Fibroblast of lung (primary cell): ENCODE data around the gene CHCHD6. TPM values are rescaled to one million over a fixed set of nuclear protein-coding genes. Genes with fewer than 3 reads are reported as not detected.

ENCODE experiments used
- DNase-seq, 2 donors: peaks; one replicate each; pipeline versions ENCODE4 v3.0.0 to v3.0.0-alpha.2; 2010; ENCODE audit warnings: low read depth in 2 of 2
- H2AFZ ChIP-seq: 2 replicates; pipeline ENCODE4 v1.5.1; 2012; ENCODE audit warnings: low read length, control low read depth, inconsistent platforms
- H3K27ac ChIP-seq: 2 replicates; pipeline ENCODE4 v1.5.1; 2011; ENCODE audit warnings: low read length, control low read depth; ENCODE audit not compliant: insufficient read depth
- H3K27me3 ChIP-seq: 2 replicates; pipeline ENCODE4 v1.5.1; 2011; ENCODE audit warnings: mild to moderate bottlenecking, low read length; ENCODE audit not compliant: control insufficient read depth, insufficient read depth
- H3K36me3 ChIP-seq: 2 replicates; pipeline ENCODE4 v1.5.1; 2011; ENCODE audit warnings: low read length; ENCODE audit not compliant: control insufficient read depth, insufficient read depth
- H3K4me1 ChIP-seq: 2 replicates; pipeline ENCODE4 v1.5.1; 2011; ENCODE audit warnings: low read length; ENCODE audit not compliant: control insufficient read depth, insufficient read depth; ENCODE audit errors: extremely low read depth
- H3K4me2 ChIP-seq: 2 replicates; pipeline ENCODE4 v1.5.1; 2011; ENCODE audit warnings: low read length, control low read depth; ENCODE audit not compliant: insufficient read depth; ENCODE audit errors: extremely low read depth
- H3K4me3 ChIP-seq, 4 experiments: fragments of 200-600 bp in 1 of 4; sonication (generic) in 1 of 4; replicated peaks in 1 of 4; 2 replicates each; pipeline ENCODE4 v1.5.1; 2011 to 2016; ENCODE audit warnings: low read length in 4 of 4, low read depth in 3 of 4, mild to moderate bottlenecking in 3 of 4, control low read depth in 2 of 4, inconsistent platforms in 1 of 4, mixed read lengths in 1 of 4; ENCODE audit not compliant: insufficient read depth in 1 of 4; ENCODE audit errors: control extremely low read depth in 1 of 4
- H3K79me2 ChIP-seq: 2 replicates; pipeline ENCODE4 v1.5.1; 2012; ENCODE audit warnings: mild to moderate bottlenecking, low read length, inconsistent platforms; ENCODE audit not compliant: control insufficient read depth, insufficient read depth
- H3K9ac ChIP-seq: 2 replicates; pipeline ENCODE4 v1.5.1; 2011; ENCODE audit warnings: mild to moderate bottlenecking, low read length, control low read depth; ENCODE audit not compliant: insufficient read depth
- H3K9me3 ChIP-seq: 2 replicates; pipeline ENCODE4 v1.5.1; 2012; ENCODE audit warnings: low read depth, low read length; ENCODE audit not compliant: control insufficient read depth, insufficient read depth
- H4K20me1 ChIP-seq: 2 replicates; pipeline ENCODE4 v1.5.1; 2011; ENCODE audit warnings: low read length; ENCODE audit not compliant: control insufficient read depth, insufficient read depth; ENCODE audit errors: extremely low read depth
- EZH2 ChIP-seq: IDR thresholded peaks from 2 replicates; pipeline ENCODE4 v1.5.1; 2012; ENCODE audit warnings: low read length, control low read depth, mild to moderate bottlenecking; ENCODE audit errors: missing control alignments
- polyA plus RNA-seq, 2 donors: library from polyadenylated mRNA; depleted of rRNA in 1 of 2; stranded (reverse) in 1 of 2; unstranded in 1 of 2; fragments of >200 nt; gene quantifications; 2 replicates each; pipeline ENCODE4 v1.2.1, GENCODE V29; 2011 to 2012; ENCODE audit warnings: missing spikeins in 1 of 2
- total RNA-seq: library from RNA; depleted of rRNA; stranded (reverse); fragments of >200 nt; gene quantifications from 2 replicates; pipeline ENCODE4 v1.2.1, GENCODE V29; 2014
- TF ChIP-seq, protein P1 (sequence below), 2 donors: IDR thresholded peaks in 1 of 2; conservative IDR thresholded peaks in 1 of 2; 1 replicate in 1 of 2; 2 replicates in 1 of 2; pipeline ENCODE4 v1.5.1; 2011 to 2012; ENCODE audit warnings: low read length in 2 of 2, control low read depth in 1 of 2, inconsistent platforms in 1 of 2, low read depth in 1 of 2, mild to moderate bottlenecking in 1 of 2

Gene CHCHD6
- total and polyA plus RNA-seq, 2 donors (not counting 1 experiment from before 2014, with no cell fraction given), result 9.5 to 11.1 TPM

DNA sequence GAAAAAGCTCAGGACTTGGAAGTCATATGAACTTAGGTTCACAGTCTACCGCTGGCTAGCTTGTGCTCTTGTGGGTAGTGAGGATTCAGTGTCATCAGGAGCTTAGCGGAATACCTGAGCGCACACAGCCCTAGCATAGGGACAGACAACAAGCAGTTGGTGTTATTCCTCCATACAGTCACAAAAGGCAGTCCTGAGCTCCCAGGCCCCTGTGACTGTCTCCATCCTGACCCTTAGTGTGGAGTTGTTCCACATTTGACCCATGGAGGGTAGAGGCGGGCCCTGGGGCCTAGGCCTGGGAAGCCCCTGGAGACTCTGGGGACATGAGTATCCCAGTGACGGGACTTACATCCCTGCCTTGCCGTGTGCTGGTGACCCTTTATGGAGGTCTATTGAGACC, 147.3 kb downstream of the CHCHD6 start:
- no peaks in the 10 kb centered on the region for H3K4me1 ChIP-seq
- no peak overlapping the region for H2AFZ ChIP-seq
- no peak for TF ChIP-seq EZH2
- TF ChIP-seq, protein P1, sequence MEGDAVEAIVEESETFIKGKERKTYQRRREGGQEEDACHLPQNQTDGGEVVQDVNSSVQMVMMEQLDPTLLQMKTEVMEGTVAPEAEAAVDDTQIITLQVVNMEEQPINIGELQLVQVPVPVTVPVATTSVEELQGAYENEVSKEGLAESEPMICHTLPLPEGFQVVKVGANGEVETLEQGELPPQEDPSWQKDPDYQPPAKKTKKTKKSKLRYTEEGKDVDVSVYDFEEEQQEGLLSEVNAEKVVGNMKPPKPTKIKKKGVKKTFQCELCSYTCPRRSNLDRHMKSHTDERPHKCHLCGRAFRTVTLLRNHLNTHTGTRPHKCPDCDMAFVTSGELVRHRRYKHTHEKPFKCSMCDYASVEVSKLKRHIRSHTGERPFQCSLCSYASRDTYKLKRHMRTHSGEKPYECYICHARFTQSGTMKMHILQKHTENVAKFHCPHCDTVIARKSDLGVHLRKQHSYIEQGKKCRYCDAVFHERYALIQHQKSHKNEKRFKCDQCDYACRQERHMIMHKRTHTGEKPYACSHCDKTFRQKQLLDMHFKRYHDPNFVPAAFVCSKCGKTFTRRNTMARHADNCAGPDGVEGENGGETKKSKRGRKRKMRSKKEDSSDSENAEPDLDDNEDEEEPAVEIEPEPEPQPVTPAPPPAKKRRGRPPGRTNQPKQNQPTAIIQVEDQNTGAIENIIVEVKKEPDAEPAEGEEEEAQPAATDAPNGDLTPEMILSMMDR (conservative IDR thresholded peaks at IDR 0.05 in 1 of 2, IDR thresholded peaks at IDR 0.05 in 1 of 2; ENCODE audit: low read depth in 1 of 2, low read length in 2 of 2), result no peak
- no peak overlapping the region for H3K9ac ChIP-seq
- no peak for DNase-seq
- no peaks in the 10 kb centered on the region for H3K9me3 ChIP-seq
- H3K36me3 ChIP-seq, result no peaks in the 10 kb centered on the region
- H3K4me2 ChIP-seq, result no peak overlapping the region
- H3K27me3 ChIP-seq, result no peaks in the 10 kb centered on the region
- H3K27ac ChIP-seq, result no peak overlapping the region
- no peak overlapping the region for H3K4me3 ChIP-seq
- H4K20me1 ChIP-seq, result no peaks in the 10 kb centered on the region
- H3K79me2 ChIP-seq, result no peaks in the 10 kb centered on the region

DNA sequence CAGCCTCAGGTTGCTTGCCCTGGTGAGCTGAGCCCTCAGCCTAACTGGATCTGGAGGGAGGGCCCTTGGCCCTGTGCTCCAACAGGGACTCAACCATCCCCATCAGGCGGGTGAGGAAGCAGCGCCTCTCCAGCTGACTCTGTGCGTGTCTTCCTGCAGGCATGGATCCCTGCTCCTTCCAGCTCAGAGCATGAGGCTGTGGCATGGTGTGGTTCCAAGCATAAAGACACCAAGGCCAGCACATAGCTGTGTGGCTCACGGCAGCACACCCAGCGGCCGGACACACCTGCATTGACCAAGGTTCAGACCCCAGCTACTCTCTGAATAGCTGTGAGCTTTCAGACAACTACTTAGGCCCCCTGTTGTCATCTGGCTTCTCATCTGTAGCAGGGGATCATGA, 147.9 kb downstream of the CHCHD6 start:
- Histone ChIP-seq H3K9me3 (no peaks in the 10 kb centered on the region), H3K79me2 (no peaks in the 10 kb centered on the region), H3K4me3 (no peak overlapping the region), H4K20me1 (no peaks in the 10 kb centered on the region), H3K4me1 (no peaks in the 10 kb centered on the region), H3K27me3 (no peaks in the 10 kb centered on the region), H3K4me2 (no peak overlapping the region), H3K27ac (no peak overlapping the region), H3K9ac (no peak overlapping the region), H3K36me3 (no peaks in the 10 kb centered on the region), H2AFZ (no peak overlapping the region)
- DNase-seq, result no peak
- TF ChIP-seq EZH2, result no peak
- TF ChIP-seq, protein P1 (conservative IDR thresholded peaks at IDR 0.05 in 1 of 2, IDR thresholded peaks at IDR 0.05 in 1 of 2; ENCODE audit: low read depth in 1 of 2, low read length in 2 of 2), result no peak

DNA sequence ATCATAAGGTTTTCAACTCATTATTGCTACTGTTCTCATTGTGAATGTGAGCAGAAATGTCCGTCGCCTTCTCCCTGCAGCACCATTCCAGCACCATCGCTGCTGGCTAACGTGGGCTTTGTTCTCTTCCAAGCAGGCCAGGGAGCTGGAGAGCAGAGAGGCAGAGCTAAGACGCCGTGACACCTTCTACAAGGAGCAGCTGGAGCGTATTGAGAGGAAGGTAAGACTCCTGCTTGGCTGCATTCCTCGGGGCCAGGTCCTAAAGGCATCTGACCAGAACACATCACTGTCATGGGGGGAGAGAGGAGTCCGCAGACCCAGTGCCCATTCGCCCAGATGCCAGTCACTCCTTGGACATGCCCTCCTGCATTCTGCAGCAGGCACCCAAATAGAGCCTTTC, 148.5 kb downstream of the CHCHD6 start:
- no peaks in the 10 kb centered on the region for H3K79me2 ChIP-seq
- H4K20me1 ChIP-seq, result no peaks in the 10 kb centered on the region
- TF ChIP-seq, protein P1 (conservative IDR thresholded peaks at IDR 0.05 in 1 of 2, IDR thresholded peaks at IDR 0.05 in 1 of 2; ENCODE audit: low read depth in 1 of 2, low read length in 2 of 2), result no peak
- TF ChIP-seq EZH2, result no peak
- no peak overlapping the region for H3K27ac ChIP-seq
- H3K9ac ChIP-seq, result no peak overlapping the region
- H3K27me3 ChIP-seq, result no peaks in the 10 kb centered on the region
- no peak overlapping the region for H3K4me3 ChIP-seq
- DNase-seq, result no peak
- no peaks in the 10 kb centered on the region for H3K4me1 ChIP-seq
- H3K9me3 ChIP-seq, result no peaks in the 10 kb centered on the region
- H3K36me3 ChIP-seq, result no peaks in the 10 kb centered on the region
- no peak overlapping the region for H2AFZ ChIP-seq
- no peak overlapping the region for H3K4me2 ChIP-seq
